ENCODE measurements around the gene SNUPN. TPM values are rescaled to one million over a fixed set of nuclear protein-coding genes. Genes with fewer than 3 reads are reported as not detected.
"Not testable (repeated sequence)": the region's sequence is repeated elsewhere in the genome, so short reads cannot be mapped to it uniquely, and the experiment has no call there.

Gene SNUPN
- total RNA-seq, 1 donor from 2014 or later = 19.5 TPM

DNA sequence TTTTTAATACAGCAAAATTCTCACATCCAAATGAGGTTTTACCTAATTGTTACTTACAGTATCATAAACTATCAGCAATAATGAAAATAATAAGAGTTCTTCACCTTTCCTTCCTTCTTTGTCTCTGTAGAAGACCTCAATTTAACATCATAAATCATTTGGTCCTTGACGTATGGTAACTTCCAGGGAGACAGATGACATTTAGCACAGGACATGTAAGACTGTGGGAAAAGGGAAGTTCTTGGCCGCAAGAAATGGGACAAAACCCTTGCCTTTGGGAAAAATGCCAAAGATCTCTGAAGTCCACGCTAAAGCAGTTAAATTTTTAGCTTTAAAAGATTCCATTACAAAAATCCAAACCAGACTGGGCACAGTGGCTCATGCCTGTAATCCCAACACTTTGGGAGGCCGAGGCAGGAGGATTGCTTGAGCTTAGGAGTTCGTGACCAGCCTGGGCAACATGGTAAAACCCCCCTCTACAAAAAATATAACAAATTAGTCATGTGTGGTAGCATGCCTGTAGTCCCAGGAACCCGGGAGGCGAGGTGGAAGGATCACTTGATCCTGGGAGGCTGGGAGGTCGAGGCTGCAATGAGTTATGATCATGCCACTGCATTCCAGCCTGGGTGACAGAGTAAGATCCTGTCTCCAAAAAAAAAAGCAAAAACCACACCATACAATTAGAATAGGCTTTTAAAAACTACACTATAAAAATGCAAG is 55.2 kb downstream of the SNUPN start:
- DNase-seq = no peak
- no peak overlapping the region for H3K4me3 ChIP-seq
- peaks cover 50% of the 10 kb centered on the region for H3K4me1 ChIP-seq
- peak overlapping the region; percentile 53 for H3K27ac ChIP-seq (replicated peaks)
- no peaks in the 10 kb centered on the region for H3K27me3 ChIP-seq (ENCODE audit: low read depth)
- H3K36me3 ChIP-seq = no peaks in the 10 kb centered on the region
- TF ChIP-seq, protein P1, sequence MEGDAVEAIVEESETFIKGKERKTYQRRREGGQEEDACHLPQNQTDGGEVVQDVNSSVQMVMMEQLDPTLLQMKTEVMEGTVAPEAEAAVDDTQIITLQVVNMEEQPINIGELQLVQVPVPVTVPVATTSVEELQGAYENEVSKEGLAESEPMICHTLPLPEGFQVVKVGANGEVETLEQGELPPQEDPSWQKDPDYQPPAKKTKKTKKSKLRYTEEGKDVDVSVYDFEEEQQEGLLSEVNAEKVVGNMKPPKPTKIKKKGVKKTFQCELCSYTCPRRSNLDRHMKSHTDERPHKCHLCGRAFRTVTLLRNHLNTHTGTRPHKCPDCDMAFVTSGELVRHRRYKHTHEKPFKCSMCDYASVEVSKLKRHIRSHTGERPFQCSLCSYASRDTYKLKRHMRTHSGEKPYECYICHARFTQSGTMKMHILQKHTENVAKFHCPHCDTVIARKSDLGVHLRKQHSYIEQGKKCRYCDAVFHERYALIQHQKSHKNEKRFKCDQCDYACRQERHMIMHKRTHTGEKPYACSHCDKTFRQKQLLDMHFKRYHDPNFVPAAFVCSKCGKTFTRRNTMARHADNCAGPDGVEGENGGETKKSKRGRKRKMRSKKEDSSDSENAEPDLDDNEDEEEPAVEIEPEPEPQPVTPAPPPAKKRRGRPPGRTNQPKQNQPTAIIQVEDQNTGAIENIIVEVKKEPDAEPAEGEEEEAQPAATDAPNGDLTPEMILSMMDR (IDR thresholded peaks at IDR 0.05; ENCODE audit: borderline replicate concordance) = no peak
- no peaks in the 10 kb centered on the region for H3K9me3 ChIP-seq (replicated peaks)
- intact Hi-C loops (cut with micrococcal nuclease) = no loop called here

DNA sequence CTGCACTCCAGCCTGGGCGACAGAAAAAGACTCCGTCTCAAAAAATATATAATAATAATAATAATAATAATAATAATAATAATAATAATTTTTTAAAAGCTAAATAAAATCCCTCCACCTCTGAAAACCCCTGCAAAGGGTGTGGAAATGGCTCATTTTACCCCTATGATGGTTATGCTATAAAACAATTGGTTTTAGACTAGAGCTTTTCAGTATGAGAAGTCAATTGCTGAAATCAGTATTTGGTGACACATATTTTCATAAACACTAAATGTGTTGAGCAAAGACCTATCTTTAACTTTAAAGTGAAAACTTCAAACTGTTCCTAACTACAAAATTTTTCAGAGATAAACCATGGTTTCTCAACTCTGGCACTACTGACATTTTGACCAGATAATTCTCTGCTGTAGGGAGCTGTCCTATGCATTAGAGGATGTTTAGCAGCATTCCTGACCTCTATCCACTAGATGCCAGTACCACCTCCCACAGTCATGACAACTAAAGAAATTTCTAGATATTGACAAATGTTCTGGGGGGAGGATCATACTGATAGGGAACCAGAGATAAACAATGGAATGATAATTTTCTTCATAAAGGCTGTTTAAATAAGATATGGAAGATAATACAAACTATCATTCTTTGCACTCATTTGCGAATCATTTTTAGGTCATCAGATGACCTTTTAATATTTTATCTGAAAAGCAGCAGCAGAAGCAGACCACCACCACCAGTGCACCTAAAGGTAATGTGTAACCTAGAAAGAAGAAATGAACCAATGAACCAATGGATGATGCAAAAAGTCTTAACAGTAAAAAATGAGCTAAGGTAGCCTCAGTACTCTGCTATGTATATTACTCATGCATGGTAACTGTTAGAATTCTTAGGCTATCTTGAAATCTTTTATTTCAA is 60.2 kb downstream of the SNUPN start:
- Histone ChIP-seq H3K4me3 (no peak overlapping the region), H3K9me3 (replicated peaks) (no peaks in the 10 kb centered on the region), H3K27ac (replicated peaks) (no peak overlapping the region), H3K4me1 (peaks cover 18% of the 10 kb centered on the region), H3K36me3 (no peaks in the 10 kb centered on the region), H3K27me3 (ENCODE audit: low read depth) (no peaks in the 10 kb centered on the region)
- no peak for DNase-seq
- intact Hi-C loops (cut with micrococcal nuclease) = no loop called here
- TF ChIP-seq, protein P1 (IDR thresholded peaks at IDR 0.05; ENCODE audit: borderline replicate concordance) = no peak

DNA sequence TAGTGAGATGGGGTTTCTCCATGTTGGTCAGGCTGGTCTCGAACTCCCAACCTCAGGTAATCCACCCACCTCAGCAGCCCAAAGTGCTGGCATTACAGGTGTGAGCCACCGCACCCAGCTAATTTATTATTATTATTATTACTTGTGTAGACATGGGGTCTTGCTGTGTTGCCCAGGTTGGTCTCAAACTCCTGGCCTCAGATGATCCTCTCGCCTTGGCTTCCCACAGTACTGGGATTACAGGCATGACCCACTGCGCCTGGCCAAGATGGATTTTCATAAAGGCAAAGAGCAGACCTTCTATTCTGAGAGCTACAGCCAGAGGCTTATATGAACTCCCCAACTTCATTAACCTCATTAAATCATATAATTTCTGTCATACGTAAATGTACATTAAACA is 63.6 kb downstream of the SNUPN start:
- Histone ChIP-seq H3K9me3 (replicated peaks) (no peaks in the 10 kb centered on the region), H3K36me3 (no peaks in the 10 kb centered on the region), H3K4me3 (no peak overlapping the region), H3K4me1 (peaks cover 3% of the 10 kb centered on the region), H3K27me3 (ENCODE audit: low read depth) (no peaks in the 10 kb centered on the region), H3K27ac (replicated peaks) (no peak overlapping the region)
- TF ChIP-seq, protein P1 (IDR thresholded peaks at IDR 0.05; ENCODE audit: borderline replicate concordance) = no peak
- intact Hi-C loops (cut with micrococcal nuclease) = no loop called here
- DNase-seq = no peak

- DNase-seq; H3K27ac ChIP-seq (replicated peaks); H3K4me3 ChIP-seq; H3K4me1 ChIP-seq; H3K27me3 ChIP-seq (ENCODE audit: low read depth); H3K9me3 ChIP-seq (replicated peaks); H3K36me3 ChIP-seq; intact Hi-C loops (cut with micrococcal nuclease): not testable (repeated sequence)
Measured at GRCh38 chr15:75559360-75559759, 66.2 kb downstream of the SNUPN start.

DNA sequence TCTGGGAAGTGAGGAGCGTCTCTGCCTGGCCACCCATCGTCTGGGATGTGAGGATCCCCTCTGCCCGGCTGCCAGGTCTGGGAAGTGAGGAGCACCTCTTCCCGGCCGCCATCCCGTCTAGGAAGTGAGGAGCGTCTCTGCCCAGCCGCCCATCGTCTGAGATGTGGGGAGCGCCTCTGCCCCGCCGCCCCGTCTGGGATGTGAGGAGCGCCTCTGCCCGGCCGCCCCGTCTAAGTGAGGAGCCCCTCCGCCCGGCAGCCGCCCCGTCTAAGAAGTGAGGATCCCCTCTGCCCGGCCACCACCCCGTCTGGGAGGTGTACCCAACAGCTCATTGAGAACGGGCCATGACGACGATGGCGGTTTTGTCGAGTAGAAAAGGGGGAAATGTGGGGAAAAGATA is 66.6 kb downstream of the SNUPN start:
- DNase-seq; H3K4me3 ChIP-seq; H3K27me3 ChIP-seq (ENCODE audit: low read depth); H3K9me3 ChIP-seq (replicated peaks); intact Hi-C loops (cut with micrococcal nuclease); H3K36me3 ChIP-seq; H3K27ac ChIP-seq (replicated peaks): not testable (repeated sequence)
- H3K4me1 ChIP-seq = peaks cover 11% of the 10 kb centered on the region

DNA sequence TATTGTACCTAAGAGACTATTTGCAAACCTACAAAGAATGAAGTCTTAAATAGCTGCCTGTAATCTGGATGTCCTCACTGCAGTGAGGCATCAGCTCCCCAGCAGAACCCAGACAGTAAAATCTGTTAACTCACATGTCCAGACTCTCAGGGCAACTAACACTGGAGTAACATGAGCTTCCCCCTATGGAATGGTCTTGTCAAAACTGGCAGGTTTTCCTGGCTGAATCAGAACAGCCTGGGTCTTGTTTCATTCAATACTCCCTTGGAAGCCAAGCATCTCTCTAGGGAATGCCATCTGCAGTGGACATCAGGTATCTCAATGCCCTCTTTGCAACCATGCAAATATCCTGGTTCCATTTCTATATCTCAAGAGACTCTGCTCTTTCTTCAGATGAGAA is 70.8 kb downstream of the SNUPN start:
- intact Hi-C loops (cut with micrococcal nuclease) = no loop called here

More for the DNA sequence above, 70.8 kb downstream of the SNUPN start:
- Histone ChIP-seq H3K4me3 (no peak overlapping the region), H3K27ac (replicated peaks) (no peak overlapping the region), H3K9me3 (replicated peaks) (no peaks in the 10 kb centered on the region), H3K4me1 (peaks cover 29% of the 10 kb centered on the region), H3K36me3 (no peaks in the 10 kb centered on the region), H3K27me3 (ENCODE audit: low read depth) (no peaks in the 10 kb centered on the region)
- TF ChIP-seq, protein P1 (IDR thresholded peaks at IDR 0.05; ENCODE audit: borderline replicate concordance) = no peak
- no peak for DNase-seq

Measured in left ventricle myocardium inferior (tissue), 1 donor.